T-helper 17 cell (primary cell): Measurements from ENCODE around the gene PTMS. TPM values are rescaled to one million over a fixed set of nuclear protein-coding genes. Genes with fewer than 3 reads are reported as not detected.

Experiments
- ATAC-seq: fragments of 150-1000 bp; cut with Tn5 transposase; 2 replicates; pipeline ENCODE4 v1.10.0; 2021; ENCODE audit warnings: mild to moderate bottlenecking, moderate library complexity
- DNase-seq, 3 donors: peaks; one replicate each; pipeline versions ENCODE4 v3.0.0 to v3.0.0-alpha.2; 2020 to 2021
- H3K9me3 ChIP-seq: one replicate; pipeline ENCODE4 v1.7.0; 2013; ENCODE audit warnings: low read length, mild to moderate bottlenecking; ENCODE audit not compliant: control insufficient read depth, poor library complexity, severe bottlenecking
- H3K27ac Mint-ChIP-seq: one replicate; pipeline ENCODE4 v1.8.0; 2022; ENCODE audit warnings: mild to moderate bottlenecking, moderate library complexity, mixed read lengths
- H3K27me3 Mint-ChIP-seq: one replicate; pipeline ENCODE4 v1.8.0; 2022; ENCODE audit warnings: mixed read lengths
- H3K36me3 Mint-ChIP-seq: one replicate; pipeline ENCODE4 v1.8.0; 2022; ENCODE audit warnings: low read depth, mixed read lengths
- H3K4me1 Mint-ChIP-seq: one replicate; pipeline ENCODE4 v1.8.0; 2022; ENCODE audit warnings: mild to moderate bottlenecking, mixed read lengths
- H3K4me3 Mint-ChIP-seq: one replicate; pipeline ENCODE4 v1.8.0; 2022; ENCODE audit warnings: mild to moderate bottlenecking, moderate library complexity, mixed read lengths
- total RNA-seq, 4 donors: library from RNA in 2 of 4; stranded (reverse) in 2 of 4; gene quantifications; one replicate each; pipeline ENCODE4 v1.2.3 and lab custom pipeline; 2022 to 2026

PTMS gene
- total RNA-seq, 2 donors from 2014 or later, result 7.0 to 12.0 TPM

DNA sequence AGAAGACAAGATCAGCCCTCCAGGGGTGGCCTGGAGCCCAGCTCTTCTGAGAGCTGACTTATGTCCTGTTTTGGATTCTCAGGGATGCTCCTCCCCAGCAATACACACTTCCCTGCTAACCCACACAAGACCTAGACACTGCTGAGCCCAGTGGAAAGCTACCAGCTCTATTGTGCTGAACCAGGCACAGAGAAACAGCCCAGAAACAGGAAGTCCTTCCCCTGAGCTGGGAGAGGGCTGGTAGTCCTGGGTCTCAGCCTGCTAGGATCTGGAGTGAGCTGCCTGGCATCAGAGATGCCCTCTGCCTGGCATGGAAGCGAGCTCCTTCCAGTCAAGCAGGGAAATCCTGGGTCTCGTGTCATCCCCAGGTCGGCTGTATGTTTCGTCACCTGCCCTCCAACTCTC lies 4.9 kb downstream of the PTMS start:
- Mint-ChIP-seq H3K4me3 (no peak overlapping the region), H3K27ac (peak overlapping the region; percentile 57), H3K4me1 (peaks cover 39% of the 10 kb centered on the region), H3K36me3 (peaks cover 14% of the 10 kb centered on the region), H3K27me3 (peaks cover 55% of the 10 kb centered on the region)
- no peak for DNase-seq
- no peak for ATAC-seq
- H3K9me3 ChIP-seq, result no peaks in the 10 kb centered on the region

DNA sequence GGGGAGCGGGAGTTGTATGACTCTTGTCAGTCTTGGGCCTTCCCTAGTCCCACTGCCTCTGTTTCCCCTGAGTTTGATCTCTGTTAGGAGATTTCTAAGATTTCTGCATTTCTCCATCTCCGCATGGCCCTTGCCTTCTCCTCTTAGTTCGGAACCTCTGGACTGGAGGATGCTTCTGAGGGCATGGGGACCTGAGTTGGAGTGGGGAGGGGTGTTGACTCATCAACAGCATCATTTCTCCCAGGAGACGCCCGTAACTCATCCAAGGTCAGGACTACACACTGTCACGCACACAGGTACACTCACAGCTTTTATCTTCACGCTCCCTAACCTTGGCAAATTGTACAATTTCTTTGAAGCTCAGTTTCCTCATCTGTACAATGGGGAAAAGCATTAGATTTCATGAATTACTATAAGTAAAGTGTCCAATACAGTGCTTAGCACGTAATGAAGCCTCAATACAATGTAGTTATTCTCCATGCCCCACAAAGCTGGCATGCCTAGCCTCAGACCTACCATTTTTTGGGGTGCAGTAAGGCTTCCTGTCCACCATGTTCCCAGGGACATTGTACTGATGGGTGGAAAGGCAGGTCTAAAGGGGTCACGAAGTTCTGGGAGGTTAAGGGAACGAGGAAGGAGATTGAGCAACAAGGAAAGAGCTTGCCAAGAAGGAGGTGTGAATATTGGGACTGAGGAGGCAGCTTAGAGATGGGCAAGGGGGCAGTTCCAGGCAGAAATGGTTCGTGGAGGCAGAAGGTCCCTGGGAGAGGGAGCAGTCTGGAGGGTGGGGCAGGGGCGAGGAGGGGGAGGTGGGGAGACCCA lies 5.6 kb downstream of the PTMS start:
- H3K27me3 Mint-ChIP-seq, result peaks cover 59% of the 10 kb centered on the region
- no peak for DNase-seq

DNA sequence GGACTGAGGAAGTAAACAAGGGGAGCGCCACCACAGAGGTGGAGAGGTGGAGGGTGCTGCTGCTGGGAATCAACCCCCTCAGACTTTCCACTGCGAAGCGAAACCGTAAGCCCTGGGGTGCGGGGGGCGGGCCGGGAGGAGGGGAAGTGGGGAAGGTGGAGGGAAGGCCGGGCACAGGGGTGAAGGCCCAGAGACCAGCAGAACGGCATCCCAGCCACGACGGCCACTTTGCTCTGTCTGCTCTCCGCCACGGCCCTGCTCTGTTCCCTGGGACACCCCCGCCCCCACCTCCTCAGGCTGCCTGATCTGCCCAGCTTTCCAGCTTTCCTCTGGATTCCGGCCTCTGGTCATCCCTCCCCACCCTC lies 6.2 kb downstream of the PTMS start, which contains the start of gene LAG3:
TSS of gene LAG3 (plus strand) at position 190 of the 365 bp plus-strand sequence. CDS start 333 bp downstream, outside the sequence.
- H3K27ac Mint-ChIP-seq, result peak within 1 kb of the TSS; percentile 57
- ATAC-seq (no peak), DNase-seq (no peak)
- H3K4me1 Mint-ChIP-seq, result peaks cover 34% of the 10 kb centered on the region
- H3K27me3 Mint-ChIP-seq, result peaks cover 55% of the 10 kb centered on the region
- no peaks in the 10 kb centered on the region for H3K9me3 ChIP-seq
- peak within 1 kb of the TSS; percentile 92 for H3K4me3 Mint-ChIP-seq
- H3K36me3 Mint-ChIP-seq, result peaks cover 12% of the 10 kb centered on the region

More for the DNA sequence above, 5.6 kb downstream of the PTMS start:
- H3K36me3 Mint-ChIP-seq, result peaks cover 15% of the 10 kb centered on the region
- H3K4me3 Mint-ChIP-seq, result peak overlapping the region; percentile 92
- H3K4me1 Mint-ChIP-seq, result peaks cover 39% of the 10 kb centered on the region
- ATAC-seq, result no peak
- peak overlapping the region; percentile 57 for H3K27ac Mint-ChIP-seq
- no peaks in the 10 kb centered on the region for H3K9me3 ChIP-seq

DNA sequence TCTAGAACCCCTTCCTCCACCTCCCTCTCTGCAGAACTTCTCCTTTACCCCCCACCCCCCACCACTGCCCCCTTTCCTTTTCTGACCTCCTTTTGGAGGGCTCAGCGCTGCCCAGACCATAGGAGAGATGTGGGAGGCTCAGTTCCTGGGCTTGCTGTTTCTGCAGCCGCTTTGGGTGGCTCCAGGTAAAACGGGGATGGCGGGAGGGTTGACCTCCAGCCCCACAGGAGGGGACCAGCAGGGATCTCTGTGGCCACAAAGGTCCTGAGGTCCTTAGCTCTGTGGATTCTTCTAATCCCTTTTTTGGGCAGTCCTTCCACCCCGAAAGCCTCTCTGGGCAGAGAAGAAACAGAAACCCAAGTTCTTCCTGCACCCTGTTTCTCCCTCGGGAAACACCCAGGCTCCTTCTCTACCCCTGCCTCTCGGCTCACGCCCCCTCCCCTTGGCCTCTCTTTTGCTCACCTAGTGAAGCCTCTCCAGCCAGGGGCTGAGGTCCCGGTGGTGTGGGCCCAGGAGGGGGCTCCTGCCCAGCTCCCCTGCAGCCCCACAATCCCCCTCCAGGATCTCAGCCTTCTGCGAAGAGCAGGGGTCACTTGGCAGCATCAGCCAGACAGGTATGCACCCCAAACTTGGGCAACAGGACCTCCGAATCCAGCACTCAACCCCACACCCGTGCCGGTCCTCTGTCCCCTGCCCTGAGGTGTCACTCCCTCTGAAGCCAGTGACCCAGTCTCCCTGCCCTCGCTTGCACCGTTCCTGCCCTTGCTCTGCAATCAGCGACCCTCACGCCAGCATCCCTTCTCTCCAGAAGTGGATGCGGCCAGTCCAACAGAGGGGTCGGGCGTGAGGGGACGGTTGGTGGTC lies 6.8 kb downstream of the PTMS start:
- Mint-ChIP-seq H3K27ac (no peak overlapping the region), H3K36me3 (peaks cover 9% of the 10 kb centered on the region), H3K27me3 (peaks cover 48% of the 10 kb centered on the region), H3K4me3 (peak overlapping the region; percentile 92), H3K4me1 (peaks cover 29% of the 10 kb centered on the region)
- ATAC-seq (no peak), DNase-seq (no peak)
- H3K9me3 ChIP-seq, result no peaks in the 10 kb centered on the region

DNA sequence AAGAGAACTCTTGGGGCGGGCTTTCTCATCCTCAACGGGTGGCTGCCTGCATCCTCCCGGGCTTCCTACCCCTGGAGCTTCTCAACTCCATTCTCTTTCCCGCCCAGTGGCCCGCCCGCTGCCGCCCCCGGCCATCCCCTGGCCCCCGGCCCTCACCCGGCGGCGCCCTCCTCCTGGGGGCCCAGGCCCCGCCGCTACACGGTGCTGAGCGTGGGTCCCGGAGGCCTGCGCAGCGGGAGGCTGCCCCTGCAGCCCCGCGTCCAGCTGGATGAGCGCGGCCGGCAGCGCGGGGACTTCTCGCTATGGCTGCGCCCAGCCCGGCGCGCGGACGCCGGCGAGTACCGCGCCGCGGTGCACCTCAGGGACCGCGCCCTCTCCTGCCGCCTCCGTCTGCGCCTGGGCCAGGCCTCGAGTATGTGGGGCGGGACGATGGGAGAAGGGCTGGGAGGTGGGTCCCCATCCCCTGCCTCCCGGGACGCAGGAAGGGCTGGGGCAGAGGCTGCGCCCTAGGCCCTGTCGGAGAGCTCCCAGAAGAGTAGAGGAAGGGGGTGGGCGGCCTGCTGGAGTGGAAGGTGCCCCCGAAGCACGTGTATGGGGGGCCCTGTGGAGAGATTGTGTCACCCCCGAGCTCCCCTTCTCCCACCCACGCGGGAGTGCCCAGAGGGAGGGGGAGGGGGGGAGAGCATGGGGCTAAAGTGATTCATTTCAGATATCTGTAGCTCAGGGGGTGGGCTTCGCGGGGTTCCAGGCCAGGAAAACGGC lies 7.6 kb downstream of the PTMS start:
- ATAC-seq, result peak; percentile 45
- Mint-ChIP-seq H3K4me3 (peak overlapping the region; percentile 92), H3K27ac (peak overlapping the region; percentile 84)

DNA sequence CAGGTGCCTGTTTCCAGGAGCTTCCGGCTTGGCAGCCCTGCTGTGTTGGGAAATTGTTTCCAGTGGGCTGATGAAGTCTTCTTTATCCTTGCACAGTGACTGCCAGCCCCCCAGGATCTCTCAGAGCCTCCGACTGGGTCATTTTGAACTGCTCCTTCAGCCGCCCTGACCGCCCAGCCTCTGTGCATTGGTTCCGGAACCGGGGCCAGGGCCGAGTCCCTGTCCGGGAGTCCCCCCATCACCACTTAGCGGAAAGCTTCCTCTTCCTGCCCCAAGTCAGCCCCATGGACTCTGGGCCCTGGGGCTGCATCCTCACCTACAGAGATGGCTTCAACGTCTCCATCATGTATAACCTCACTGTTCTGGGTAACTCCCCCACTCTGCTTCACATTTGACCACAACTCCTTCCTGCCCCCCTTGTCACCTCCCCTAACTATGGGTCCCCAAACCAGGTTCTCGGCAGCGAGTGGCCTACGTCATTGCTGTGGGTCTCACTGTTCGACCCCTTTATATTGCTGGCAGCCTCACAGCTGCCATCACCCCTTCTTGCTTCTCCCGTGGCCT lies 8.4 kb downstream of the PTMS start:
- peak overlapping the region; percentile 84 for H3K27ac Mint-ChIP-seq
- H3K27me3 Mint-ChIP-seq, result peaks cover 45% of the 10 kb centered on the region
- no peaks in the 10 kb centered on the region for H3K9me3 ChIP-seq
- DNase-seq (no peak), ATAC-seq (peak; percentile 48)
- peak overlapping the region; percentile 88 for H3K4me3 Mint-ChIP-seq
- H3K36me3 Mint-ChIP-seq, result peaks cover 13% of the 10 kb centered on the region
- peaks cover 39% of the 10 kb centered on the region for H3K4me1 Mint-ChIP-seq

More for the DNA sequence above, 7.6 kb downstream of the PTMS start:
- peaks cover 13% of the 10 kb centered on the region for H3K36me3 Mint-ChIP-seq
- peaks cover 34% of the 10 kb centered on the region for H3K4me1 Mint-ChIP-seq
- peaks cover 44% of the 10 kb centered on the region for H3K27me3 Mint-ChIP-seq
- no peaks in the 10 kb centered on the region for H3K9me3 ChIP-seq
- no peak for DNase-seq

DNA sequence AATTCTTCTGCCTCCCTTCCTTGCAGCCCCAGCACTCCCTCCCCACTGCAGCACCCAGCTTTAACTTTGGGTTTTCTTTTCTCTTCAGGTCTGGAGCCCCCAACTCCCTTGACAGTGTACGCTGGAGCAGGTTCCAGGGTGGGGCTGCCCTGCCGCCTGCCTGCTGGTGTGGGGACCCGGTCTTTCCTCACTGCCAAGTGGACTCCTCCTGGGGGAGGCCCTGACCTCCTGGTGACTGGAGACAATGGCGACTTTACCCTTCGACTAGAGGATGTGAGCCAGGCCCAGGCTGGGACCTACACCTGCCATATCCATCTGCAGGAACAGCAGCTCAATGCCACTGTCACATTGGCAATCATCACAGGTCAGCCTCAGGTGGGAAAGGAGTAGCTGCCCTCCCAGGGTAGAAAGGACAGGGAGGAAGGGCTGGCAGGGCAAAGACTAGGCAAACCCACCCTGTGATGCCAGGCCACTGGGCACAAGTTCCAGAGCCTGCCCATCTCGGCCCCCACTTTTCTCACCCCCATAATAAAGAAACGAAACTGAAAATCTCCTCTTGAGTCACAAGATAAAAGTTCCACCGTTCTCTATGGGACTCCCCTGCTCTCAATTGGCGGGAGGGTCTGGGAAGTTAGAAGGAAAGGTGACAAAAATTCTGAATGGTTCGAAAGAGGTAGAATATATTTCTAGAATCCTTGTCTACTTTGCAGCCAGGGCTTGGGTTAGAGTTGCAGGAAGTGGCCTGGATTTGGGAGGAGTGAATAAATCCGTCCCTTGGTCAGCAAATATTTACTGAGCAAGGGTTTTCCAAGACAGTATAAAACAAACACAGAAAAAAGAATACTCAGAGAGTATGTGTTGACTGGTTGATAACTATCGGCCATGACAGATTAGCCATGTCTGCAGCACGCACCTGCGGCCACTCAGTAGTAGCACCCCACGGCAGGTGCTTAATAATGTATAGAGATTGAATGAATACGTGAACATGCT lies 9.3 kb downstream of the PTMS start:
- Mint-ChIP-seq H3K4me3 (peak overlapping the region; percentile 88), H3K27me3 (peaks cover 45% of the 10 kb centered on the region), H3K27ac (peak overlapping the region; percentile 84), H3K36me3 (peaks cover 13% of the 10 kb centered on the region), H3K4me1 (peaks cover 38% of the 10 kb centered on the region)
- no peak for ATAC-seq
- H3K9me3 ChIP-seq, result no peaks in the 10 kb centered on the region
- no peak for DNase-seq

DNA sequence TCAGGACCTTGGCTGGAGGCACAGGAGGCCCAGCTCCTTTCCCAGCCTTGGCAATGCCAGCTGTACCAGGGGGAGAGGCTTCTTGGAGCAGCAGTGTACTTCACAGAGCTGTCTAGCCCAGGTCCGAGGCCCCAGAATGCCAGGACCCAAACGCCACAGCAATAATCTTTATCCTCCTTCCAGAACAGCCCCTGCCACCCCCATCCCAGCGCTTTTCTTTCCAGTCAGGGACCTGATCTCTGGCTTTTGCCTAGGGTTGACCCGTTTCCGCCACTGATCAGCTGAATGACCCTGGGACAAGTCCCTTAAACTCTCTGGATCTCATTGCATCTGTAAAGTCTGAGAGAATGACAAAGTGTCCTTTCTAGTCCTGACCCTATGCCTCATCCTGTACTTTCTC lies 11.2 kb downstream of the PTMS start:
- ATAC-seq (no peak), DNase-seq (no peak)
- Mint-ChIP-seq H3K4me3 (no peak overlapping the region), H3K27me3 (peaks cover 32% of the 10 kb centered on the region), H3K27ac (no peak overlapping the region), H3K4me1 (peaks cover 27% of the 10 kb centered on the region), H3K36me3 (peaks cover 11% of the 10 kb centered on the region)
- no peaks in the 10 kb centered on the region for H3K9me3 ChIP-seq

DNA sequence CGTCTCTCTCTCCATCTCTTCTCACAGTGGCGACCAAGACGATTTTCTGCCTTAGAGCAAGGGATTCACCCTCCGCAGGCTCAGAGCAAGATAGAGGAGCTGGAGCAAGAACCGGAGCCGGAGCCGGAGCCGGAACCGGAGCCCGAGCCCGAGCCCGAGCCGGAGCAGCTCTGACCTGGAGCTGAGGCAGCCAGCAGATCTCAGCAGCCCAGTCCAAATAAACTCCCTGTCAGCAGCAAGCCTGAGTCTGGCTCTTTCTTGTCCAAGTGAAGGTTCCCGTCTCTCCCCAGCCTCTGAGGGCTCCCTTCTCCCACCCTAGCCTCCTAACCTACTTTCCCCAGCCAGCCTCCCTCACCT lies 12.0 kb downstream of the PTMS start:
- Mint-ChIP-seq H3K4me1 (peaks cover 25% of the 10 kb centered on the region), H3K27ac (peak overlapping the region; percentile 77), H3K4me3 (peak overlapping the region; percentile 96), H3K27me3 (peaks cover 32% of the 10 kb centered on the region), H3K36me3 (peaks cover 11% of the 10 kb centered on the region)
- ATAC-seq (no peak), DNase-seq (no peak)
- no peaks in the 10 kb centered on the region for H3K9me3 ChIP-seq

DNA sequence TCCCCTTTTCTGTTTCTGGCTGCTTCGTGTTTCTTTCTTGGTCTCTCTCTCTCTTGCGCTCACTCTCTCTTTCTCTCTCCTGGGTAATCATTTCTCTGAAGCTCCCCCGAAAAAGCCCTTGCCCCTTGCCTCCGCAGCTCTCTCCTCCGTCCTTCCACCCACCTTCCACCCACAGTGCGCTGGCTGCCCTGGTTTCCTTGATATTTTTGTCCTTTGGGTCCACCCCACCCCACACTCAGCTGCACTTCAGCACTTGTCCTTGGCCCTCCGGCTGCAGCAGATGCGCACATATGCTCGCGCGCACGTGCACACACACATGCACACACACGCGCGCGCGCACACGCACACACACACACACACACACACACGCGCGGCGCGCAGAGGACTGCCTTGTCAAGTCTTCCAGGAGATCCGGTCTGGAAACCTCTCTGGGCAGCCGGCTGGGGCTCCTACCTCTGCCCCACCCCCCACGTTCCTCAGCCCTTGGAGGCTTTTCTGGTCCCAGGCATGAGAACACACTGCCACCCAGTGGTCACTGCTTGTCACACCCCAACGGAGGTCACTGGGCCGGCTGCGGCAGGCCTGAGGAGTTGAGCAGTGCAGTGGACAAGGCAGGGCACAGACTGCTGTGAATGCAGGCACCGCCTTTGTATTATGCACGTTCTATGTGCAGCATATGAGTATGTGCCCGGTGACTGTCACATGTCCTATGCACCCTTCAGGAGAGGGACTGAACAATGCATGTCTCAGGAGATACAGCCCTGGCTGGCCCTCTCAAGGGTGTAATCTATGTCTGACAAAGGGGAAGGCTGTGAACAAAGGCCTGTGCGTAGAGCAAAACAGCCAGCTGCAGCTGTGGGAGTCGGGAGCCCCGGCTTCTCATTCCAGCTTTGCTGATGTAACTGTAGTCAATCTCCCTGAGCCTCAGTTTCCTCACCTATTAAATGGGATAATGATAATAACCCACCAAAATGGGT lies 12.7 kb downstream of the PTMS start:
- peaks cover 32% of the 10 kb centered on the region for H3K27me3 Mint-ChIP-seq
- H3K36me3 Mint-ChIP-seq, result peaks cover 11% of the 10 kb centered on the region
- DNase-seq (peak; percentile 71 to 79 (median 78)), ATAC-seq (peak; percentile 91)
- peak overlapping the region; percentile 77 for H3K27ac Mint-ChIP-seq
- peak overlapping the region; percentile 96 for H3K4me3 Mint-ChIP-seq
- no peaks in the 10 kb centered on the region for H3K9me3 ChIP-seq
- H3K4me1 Mint-ChIP-seq, result peaks cover 28% of the 10 kb centered on the region
